SK-MEL-5 (cell line): Measurements from ENCODE around the gene SAMD4A. TPM values are rescaled to one million over a fixed set of nuclear protein-coding genes. Genes with fewer than 3 reads are reported as not detected.

Experiments
- DNase-seq: peaks from one replicate; pipeline ENCODE4 v3.0.0-alpha.2; 2016; ENCODE audit warnings: low read depth, low spot score
- in situ Hi-C: cut with HindIII; loops from 2 replicates; pipeline ENCODE4 v1.10.0; 2016; ENCODE audit warnings: low sequenced_read_pairs, high pct_unique_total_duplicates, low pct_unique_long_range_greater_than_20kb
- total RNA-seq: library from RNA; depleted of rRNA; stranded (reverse); fragments of >200 nt; shearing (Covaris generic); gene quantifications from 2 replicates; pipeline ENCODE4 v1.2.3, GENCODE V29; 2014

The SAMD4A gene
- total RNA-seq, 1 experiment from 2014 or later = 16.2 TPM

GRCh38 chr14:54702014-54702491 is 135.1 kb downstream of the SAMD4A start:
- no peak for DNase-seq
- in situ Hi-C loops = no loop called here

DNA sequence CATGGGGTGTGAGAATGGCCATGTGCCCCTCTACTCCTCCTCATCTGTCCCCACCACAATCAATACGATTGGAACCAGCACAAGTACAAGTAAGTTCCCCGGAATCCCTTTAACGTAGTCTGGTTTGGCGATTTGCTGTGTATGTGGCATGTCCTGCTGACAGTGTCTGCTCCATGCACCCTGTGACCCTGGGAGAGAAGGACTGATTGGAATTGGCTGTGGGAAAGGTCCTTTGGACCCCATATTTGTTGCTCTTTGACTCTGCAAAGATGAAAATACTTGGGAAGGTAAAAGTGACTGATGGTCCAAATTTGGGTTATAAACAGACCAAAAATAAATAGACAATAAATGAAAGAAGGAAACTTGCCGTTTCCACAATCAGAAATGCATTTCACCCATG is 135.6 kb downstream of the SAMD4A start:
- no peak for DNase-seq
- in situ Hi-C loops = no loop called here

DNA sequence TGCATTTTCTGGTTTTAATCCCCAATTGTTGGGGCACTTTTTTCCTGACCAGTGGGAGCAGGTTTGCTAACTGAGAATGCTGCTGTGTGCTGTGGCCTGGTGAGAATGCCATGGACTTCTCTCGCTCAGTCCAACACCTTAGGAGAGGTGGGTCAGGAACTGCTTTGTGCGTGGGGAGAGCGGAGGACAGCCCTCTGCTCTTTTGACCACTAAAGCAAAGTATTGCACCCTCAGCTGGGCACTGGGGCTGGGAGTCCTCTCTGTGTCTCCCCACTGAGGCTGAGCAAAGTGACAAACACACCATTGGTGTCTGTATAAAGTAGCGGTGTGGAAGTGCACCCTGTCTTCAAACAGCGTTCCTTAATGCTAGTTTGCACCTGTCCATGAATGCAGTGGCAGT is 136.2 kb downstream of the SAMD4A start:
- DNase-seq = no peak
- in situ Hi-C loops = no loop called here

DNA sequence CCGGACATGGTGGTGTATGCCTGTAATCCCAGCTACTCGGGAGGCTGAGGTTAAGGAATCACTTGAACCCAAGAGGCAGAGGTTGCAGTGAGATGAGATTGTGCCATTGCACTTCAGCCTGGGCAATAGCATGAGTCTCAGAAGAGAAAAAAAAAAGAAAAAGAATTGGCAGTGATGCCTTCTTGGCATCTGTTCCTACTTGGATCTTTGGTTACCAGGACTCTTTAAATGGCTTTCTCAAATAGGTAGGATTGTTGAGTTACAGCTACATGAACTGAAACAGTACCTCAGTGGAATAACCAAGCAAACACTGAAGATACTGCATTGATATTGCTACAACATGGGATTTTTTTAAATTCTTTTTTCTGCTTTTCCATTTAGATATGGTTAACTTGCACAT is 136.8 kb downstream of the SAMD4A start:
- DNase-seq = no peak
- in situ Hi-C loops = no loop called here

DNA sequence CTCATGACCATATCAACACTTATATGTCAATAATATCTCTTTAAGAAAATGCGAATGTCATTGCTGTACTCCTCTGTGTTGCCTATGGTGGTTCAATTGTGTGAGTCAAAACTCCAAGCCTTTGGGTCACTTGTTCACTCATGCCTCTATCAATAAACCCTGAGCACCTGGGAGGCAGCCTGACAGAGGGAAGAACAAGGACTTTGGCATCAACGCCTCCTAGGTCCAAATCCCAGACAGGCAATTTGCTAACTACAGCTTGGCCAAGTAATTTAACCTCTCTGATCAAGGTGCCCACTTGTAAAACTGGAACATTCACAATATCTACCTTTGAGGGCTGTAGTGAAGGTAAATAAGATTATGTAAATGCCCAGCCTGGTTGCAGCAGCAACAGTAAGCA is 137.8 kb downstream of the SAMD4A start:
- in situ Hi-C loops = no loop called here
- DNase-seq = no peak

DNA sequence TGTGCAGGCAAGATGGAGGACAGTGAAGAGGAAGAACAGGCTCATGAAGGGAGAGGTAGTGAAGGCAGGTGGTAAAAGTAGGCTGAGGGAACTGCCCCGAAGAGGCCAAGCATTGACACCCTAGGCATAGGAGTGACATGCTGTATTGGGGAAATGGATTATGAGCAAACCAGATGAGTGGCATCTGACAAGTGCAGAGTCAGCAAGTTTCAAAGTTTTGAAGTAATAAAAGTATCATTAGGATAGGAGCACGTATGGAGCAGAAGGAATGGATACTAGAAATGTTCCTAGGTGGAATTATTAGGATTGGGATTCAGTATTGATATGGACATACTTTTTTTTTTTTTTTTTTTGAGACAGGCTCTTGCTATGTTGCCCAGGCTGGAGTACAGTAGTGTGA is 139.8 kb downstream of the SAMD4A start:
- DNase-seq = no peak
- in situ Hi-C loops = no loop called here

GRCh38 chr14:54708161-54708560 is 141.2 kb downstream of the SAMD4A start:
- DNase-seq = no peak
- in situ Hi-C loops = no loop called here

DNA sequence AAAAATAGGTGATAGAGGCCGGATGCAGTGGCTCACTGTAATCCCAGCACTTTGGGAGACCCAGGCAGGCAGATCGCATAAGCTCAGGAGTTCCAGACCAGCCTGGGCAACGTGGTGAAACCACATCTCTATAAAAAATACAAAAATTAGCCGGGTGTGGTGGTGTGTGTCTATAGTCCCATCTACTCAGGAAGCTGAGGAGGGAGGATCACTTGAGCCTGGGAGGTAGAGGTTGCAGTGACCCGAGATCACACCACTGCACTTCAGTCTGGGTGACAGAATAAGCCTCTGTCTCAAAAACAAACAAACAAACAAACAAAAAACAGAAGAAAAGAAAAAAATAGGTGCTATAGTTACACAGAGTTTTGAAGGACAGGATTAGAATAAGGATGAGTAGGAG is 142.1 kb downstream of the SAMD4A start:
- in situ Hi-C loops = no loop called here
- no peak for DNase-seq

DNA sequence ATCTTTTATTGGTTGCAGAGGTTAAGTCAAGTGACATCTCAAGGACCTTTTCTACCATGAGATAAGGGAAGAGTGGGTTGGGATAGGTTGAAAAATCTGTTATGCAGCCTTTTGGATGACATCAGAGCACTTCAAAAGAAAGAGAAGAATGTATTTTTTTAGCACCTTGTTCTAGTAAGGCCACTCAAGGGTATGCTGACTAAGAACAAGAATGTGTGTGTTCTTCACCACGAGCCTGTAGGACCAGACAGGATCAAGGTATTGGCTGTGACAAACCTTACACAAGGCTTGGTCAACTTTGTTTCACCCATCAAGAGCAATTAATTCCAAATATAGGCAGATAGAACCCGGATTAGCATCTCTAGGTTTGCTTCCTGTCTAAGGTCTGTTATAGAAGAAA is 142.5 kb downstream of the SAMD4A start:
- in situ Hi-C loops = no loop called here
- no peak for DNase-seq

- in situ Hi-C loops = no loop called here
Measured at GRCh38 chr14:54709867-54710266, 142.9 kb downstream of the SAMD4A start.

GRCh38 chr14:54711312-54711711 is 144.4 kb downstream of the SAMD4A start:
- in situ Hi-C loops = no loop called here
- no peak for DNase-seq

More at GRCh38 chr14:54709867-54710266, 142.9 kb downstream of the SAMD4A start:
- DNase-seq = no peak

- DNase-seq = no peak
- in situ Hi-C loops = no loop called here
Measured at GRCh38 chr14:54711812-54712464, 145.0 kb downstream of the SAMD4A start.

GRCh38 chr14:54712465-54713200 is 145.7 kb downstream of the SAMD4A start:
- no peak for DNase-seq
- in situ Hi-C loops = no loop called here

DNA sequence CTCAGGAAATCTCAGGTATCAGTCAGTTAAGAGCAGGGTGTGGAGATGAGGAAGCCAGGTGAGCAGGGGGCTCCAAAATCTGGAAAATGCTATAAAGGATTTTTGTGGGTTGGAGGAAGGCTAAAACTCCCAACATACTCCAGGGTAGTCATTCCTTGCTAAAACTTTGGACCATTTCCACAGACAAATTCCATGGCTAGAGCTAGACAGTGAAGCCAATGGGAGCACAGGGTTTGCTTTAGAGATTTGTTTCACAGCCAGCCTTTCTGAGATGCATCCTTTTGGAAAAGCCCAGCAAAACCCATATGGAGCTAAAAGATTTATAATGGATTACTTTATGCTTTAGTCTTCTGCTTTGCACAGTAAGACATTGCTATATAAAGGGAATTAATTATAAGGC is 146.5 kb downstream of the SAMD4A start:
- in situ Hi-C loops = no loop called here
- DNase-seq = no peak

DNA sequence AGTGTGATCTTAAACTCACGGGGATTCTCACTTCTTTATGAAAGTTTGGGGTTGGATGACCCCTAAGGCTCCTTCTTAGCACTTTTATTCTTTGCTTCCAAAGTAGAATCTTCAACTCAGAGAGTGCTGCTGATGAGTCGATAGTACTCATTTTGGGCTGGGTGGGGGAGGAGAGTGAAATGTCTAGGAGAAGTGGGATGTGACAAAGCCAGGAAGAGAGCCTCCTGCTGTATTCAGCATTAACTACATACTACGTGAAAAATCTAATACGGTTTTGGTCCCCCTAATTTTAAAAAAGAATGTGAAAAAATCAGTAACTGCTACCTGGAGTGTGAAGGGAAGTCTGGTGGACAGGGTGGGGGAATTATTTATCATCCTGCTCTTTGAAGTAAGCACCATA is 148.3 kb downstream of the SAMD4A start:
- peak; percentile 73 for DNase-seq

DNA sequence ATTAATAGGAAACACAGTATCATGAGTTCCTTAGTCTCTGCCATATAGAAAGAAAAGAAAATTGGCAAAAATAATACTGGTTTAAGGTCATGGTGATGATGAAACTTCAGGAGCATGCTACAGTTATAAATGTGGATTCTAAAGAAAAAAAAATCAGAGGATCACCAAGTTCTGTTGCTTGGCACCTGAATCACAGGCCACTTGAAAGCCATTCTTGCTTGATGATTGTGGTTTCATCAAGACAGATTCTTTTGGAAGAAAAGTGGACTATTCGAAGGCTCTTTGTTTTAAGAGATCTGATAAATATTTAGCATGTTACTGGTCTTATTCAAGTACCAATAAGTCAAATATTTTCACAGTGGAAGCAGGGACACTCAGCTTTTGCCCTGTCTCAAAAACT is 148.9 kb downstream of the SAMD4A start:
- in situ Hi-C loops = no loop called here

More for the DNA sequence above, 148.3 kb downstream of the SAMD4A start:
- in situ Hi-C loops = no loop called here

GRCh38 chr14:54716862-54717261 is 149.9 kb downstream of the SAMD4A start:
- in situ Hi-C loops = no loop called here
- no peak for DNase-seq

More for the DNA sequence above, 148.9 kb downstream of the SAMD4A start:
- DNase-seq = no peak

GRCh38 chr14:54718046-54718445 is 151.1 kb downstream of the SAMD4A start:
- in situ Hi-C loops = no loop called here
- peak; percentile 35 for DNase-seq

DNA sequence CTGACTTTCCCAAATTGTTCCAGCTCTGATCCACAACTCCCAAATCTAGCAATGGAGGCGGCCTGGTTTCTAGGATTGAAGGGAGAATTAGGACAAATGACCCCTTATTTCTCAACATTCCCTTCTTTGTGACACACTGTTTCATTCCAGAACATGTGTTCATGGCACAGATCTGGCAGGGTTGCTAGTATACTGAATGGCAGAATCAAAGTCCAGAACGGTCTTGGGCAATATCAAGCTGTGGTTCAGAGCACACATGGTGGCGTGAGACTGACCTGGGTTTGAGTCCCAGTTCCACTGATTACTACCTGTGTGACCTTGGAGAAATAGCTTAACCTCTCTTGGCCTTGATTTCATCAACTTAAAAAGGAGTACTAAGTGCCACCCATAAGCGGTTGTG is 152.5 kb downstream of the SAMD4A start:
- in situ Hi-C loops = no loop called here
- DNase-seq = no peak
